ENCODE results near the gene TECPR2.

- no peak for TF ChIP-seq POLR2AphosphoS5 (IDR thresholded peaks at IDR 0.05; ENCODE audit: insufficient read depth in 1 of 2, low read depth in 1 of 2)
- no peak for TF ChIP-seq CTCF (IDR thresholded peaks at IDR 0.05)
- no peak for TF ChIP-seq POLR2A (IDR thresholded peaks at IDR 0.05)
Observed at GRCh38 chr14:102430212-102430908, 67.6 kb downstream of the TECPR2 start.
